Mesenchymal stem cell (in vitro differentiated cells and primary cell): ENCODE data around the gene ADGRV1.

ENCODE experiments used
- DNase-seq: peaks from one replicate; pipeline ENCODE4 v3.0.0-alpha.2; 2013
- H2AFZ ChIP-seq: one replicate; pipeline ENCODE4 v1.6.1; 2013; ENCODE audit warnings: low read depth, mild to moderate bottlenecking, control low read depth, inconsistent platforms, low read length, moderate library complexity
- H2AK5ac ChIP-seq: 2 replicates; pipeline ENCODE4 v1.6.1; 2013; ENCODE audit warnings: low read length, moderate library complexity, mild to moderate bottlenecking, inconsistent platforms; ENCODE audit not compliant: severe bottlenecking
- H2BK120ac ChIP-seq: one replicate; pipeline ENCODE4 v1.6.1; 2013; ENCODE audit warnings: low read depth, mild to moderate bottlenecking, inconsistent platforms, low read length, moderate library complexity
- H2BK12ac ChIP-seq, 2 experiments: one replicate each; pipeline ENCODE4 v1.6.1; 2013; ENCODE audit warnings: inconsistent platforms in 2 of 2, low read length in 2 of 2, mild to moderate bottlenecking in 2 of 2, moderate library complexity in 2 of 2, control low read depth in 1 of 2
- H2BK15ac ChIP-seq: one replicate; pipeline ENCODE4 v1.6.1; 2013; ENCODE audit warnings: mild to moderate bottlenecking, low read depth, inconsistent platforms; ENCODE audit not compliant: poor library complexity, severe bottlenecking
- H2BK5ac ChIP-seq: 2 replicates; pipeline ENCODE4 v1.6.1; 2013; ENCODE audit warnings: low read depth, mild to moderate bottlenecking, low read length, control low read depth, inconsistent platforms; ENCODE audit not compliant: poor library complexity, severe bottlenecking
- H3K14ac ChIP-seq, 2 experiments: one replicate each; pipeline ENCODE4 v1.6.1; 2013; ENCODE audit warnings: inconsistent platforms in 2 of 2, low read length in 2 of 2, control low read depth in 1 of 2, mild to moderate bottlenecking in 1 of 2, moderate library complexity in 1 of 2
- H3K18ac ChIP-seq, 2 experiments: one replicate each; pipeline ENCODE4 v1.6.1; 2013; ENCODE audit warnings: inconsistent platforms in 2 of 2, low read length in 2 of 2, control low read depth in 1 of 2, low read depth in 1 of 2, mild to moderate bottlenecking in 1 of 2
- H3K23ac ChIP-seq, 2 experiments: one replicate each; pipeline ENCODE4 v1.6.1; 2013; ENCODE audit warnings: inconsistent platforms in 2 of 2, low read length in 2 of 2, mild to moderate bottlenecking in 2 of 2, moderate library complexity in 2 of 2, control low read depth in 1 of 2
- H3K27ac ChIP-seq: 2 replicates; pipeline ENCODE4 v1.5.1; 2013; ENCODE audit warnings: mild to moderate bottlenecking, moderate library complexity, low read length, control low read depth, inconsistent platforms; ENCODE audit not compliant: poor library complexity, severe bottlenecking
- H3K27me3 ChIP-seq, 2 experiments: 2 replicates each; pipeline versions ENCODE4 v1.6.1 to v1.7.0; 2013; ENCODE audit warnings: low read length in 2 of 2, mild to moderate bottlenecking in 2 of 2, moderate library complexity in 2 of 2, control low read depth in 1 of 2, inconsistent platforms in 1 of 2; ENCODE audit not compliant: control insufficient read depth in 1 of 2, insufficient read depth in 1 of 2
- H3K36me3 ChIP-seq, 2 experiments: 2 replicates each; pipeline versions ENCODE4 v1.6.1 to v1.7.0; 2013; ENCODE audit warnings: low read length in 2 of 2, control low read depth in 1 of 2, inconsistent platforms in 1 of 2, low read depth in 1 of 2, mild to moderate bottlenecking in 1 of 2; ENCODE audit not compliant: insufficient read depth in 2 of 2, control insufficient read depth in 1 of 2
- H3K4ac ChIP-seq, 2 experiments: one replicate each; pipeline ENCODE4 v1.6.1; 2013; ENCODE audit warnings: inconsistent platforms in 2 of 2, low read length in 2 of 2, mild to moderate bottlenecking in 2 of 2, moderate library complexity in 2 of 2, control low read depth in 1 of 2, low read depth in 1 of 2
- H3K4me1 ChIP-seq: 2 replicates; pipeline ENCODE4 v1.6.1; 2013; ENCODE audit warnings: low read depth, low read length, control low read depth; ENCODE audit not compliant: control insufficient read depth, insufficient read depth
- H3K4me2 ChIP-seq: 2 replicates; pipeline ENCODE4 v1.6.1; 2013; ENCODE audit warnings: low read length, mild to moderate bottlenecking, inconsistent platforms; ENCODE audit not compliant: poor library complexity, severe bottlenecking
- H3K4me3 ChIP-seq, 2 experiments: 2 replicates each; pipeline versions ENCODE4 v1.5.1 to v1.7.0; 2013; ENCODE audit warnings: low read length in 2 of 2, mild to moderate bottlenecking in 2 of 2, control low read depth in 1 of 2, low read depth in 1 of 2; ENCODE audit not compliant: insufficient read depth in 1 of 2
- H3K79me1 ChIP-seq: replicated peaks from 2 replicates; pipeline ENCODE4 v1.6.1; 2013; ENCODE audit warnings: mild to moderate bottlenecking, control low read depth, low read length, inconsistent platforms; ENCODE audit not compliant: poor library complexity, severe bottlenecking
- H3K9ac ChIP-seq: 2 replicates; pipeline ENCODE4 v1.7.0; 2013; ENCODE audit warnings: mild to moderate bottlenecking, low read length, moderate library complexity
- H3K9me3 ChIP-seq: 2 replicates; pipeline ENCODE4 v1.7.0; 2013; ENCODE audit warnings: mild to moderate bottlenecking, low read length; ENCODE audit not compliant: control insufficient read depth
- H4K8ac ChIP-seq: one replicate; pipeline ENCODE4 v1.6.1; 2013; ENCODE audit warnings: inconsistent platforms, mild to moderate bottlenecking, low read length, moderate library complexity
- H4K91ac ChIP-seq: one replicate; pipeline ENCODE4 v1.6.1; 2013; ENCODE audit warnings: mild to moderate bottlenecking, low read length, inconsistent platforms
- WGBS: methylation state at CpG from one replicate; pipeline ENCODE4 v1.1.7; 2013; ENCODE audit warnings: mixed read lengths; 5-methylcytosine and 5-hydroxymethylcytosine counted together

Gene ADGRV1

GRCh38 chr5:90703932-90704331, 145.3 kb downstream of the ADGRV1 start:
- no peak overlapping the region for H2BK120ac ChIP-seq
- no peak overlapping the region for H4K91ac ChIP-seq
- no peak overlapping the region for H3K9ac ChIP-seq
- H3K14ac ChIP-seq = no peak overlapping the region
- no peaks in the 10 kb centered on the region for H3K36me3 ChIP-seq
- no peaks in the 10 kb centered on the region for H3K9me3 ChIP-seq
- no peaks in the 10 kb centered on the region for H3K4me1 ChIP-seq
- H3K79me1 ChIP-seq = no peaks in the 10 kb centered on the region
- no peak overlapping the region for H3K27ac ChIP-seq
- H3K4me2 ChIP-seq = no peak overlapping the region
- H3K18ac ChIP-seq = no peak overlapping the region
- no peak overlapping the region for H2AK5ac ChIP-seq
- H2BK12ac ChIP-seq = no peak overlapping the region
- no peak overlapping the region for H3K23ac ChIP-seq
- H2AFZ ChIP-seq = no peak overlapping the region
- no peaks in the 10 kb centered on the region for H3K27me3 ChIP-seq
- H2BK5ac ChIP-seq = no peak overlapping the region
- no peak for DNase-seq
- no peak overlapping the region for H4K8ac ChIP-seq
- H3K4ac ChIP-seq = no peak overlapping the region
- no peak overlapping the region for H2BK15ac ChIP-seq
- H3K4me3 ChIP-seq = no peak overlapping the region

- Histone ChIP-seq H3K4me2 (no peak overlapping the region), H2BK5ac (no peak overlapping the region), H3K27me3 (no peaks in the 10 kb centered on the region), H4K8ac (no peak overlapping the region), H3K23ac (no peak overlapping the region), H2AFZ (no peak overlapping the region), H2AK5ac (no peak overlapping the region), H3K36me3 (no peaks in the 10 kb centered on the region), H3K18ac (no peak overlapping the region), H2BK12ac (no peak overlapping the region), H2BK15ac (no peak overlapping the region), H3K14ac (no peak overlapping the region), H4K91ac (no peak overlapping the region), H3K4me1 (no peaks in the 10 kb centered on the region), H3K4me3 (no peak overlapping the region), H3K27ac (no peak overlapping the region), H3K4ac (no peak overlapping the region), H3K79me1 (no peaks in the 10 kb centered on the region), H2BK120ac (no peak overlapping the region), H3K9me3 (no peaks in the 10 kb centered on the region), H3K9ac (no peak overlapping the region)
- WGBS = no CpG with 5 or more reads among the region's 1 CpG
- no peak for DNase-seq
These were observed 149.1 kb downstream of the ADGRV1 start for GRCh38 chr5:90707698-90708097.

- H2AK5ac ChIP-seq = no peak overlapping the region
- no peak overlapping the region for H3K14ac ChIP-seq
- H4K91ac ChIP-seq = no peak overlapping the region
- no peak overlapping the region for H3K23ac ChIP-seq
- no peaks in the 10 kb centered on the region for H3K9me3 ChIP-seq
- H3K27ac ChIP-seq = peak overlapping the region; percentile 64
- H3K4me3 ChIP-seq = no peak overlapping the region
- no peak overlapping the region for H4K8ac ChIP-seq
- H3K79me1 ChIP-seq = no peaks in the 10 kb centered on the region
- DNase-seq = peak; percentile 54
- no peak overlapping the region for H2BK15ac ChIP-seq
- no peak overlapping the region for H3K4me2 ChIP-seq
- H2AFZ ChIP-seq = no peak overlapping the region
- no peak overlapping the region for H3K4ac ChIP-seq
- H2BK12ac ChIP-seq = no peak overlapping the region
- H3K18ac ChIP-seq = no peak overlapping the region
- no peak overlapping the region for H2BK120ac ChIP-seq
- no peaks in the 10 kb centered on the region for H3K27me3 ChIP-seq
- no peak overlapping the region for H2BK5ac ChIP-seq
- no peaks in the 10 kb centered on the region for H3K36me3 ChIP-seq
- no peaks in the 10 kb centered on the region for H3K4me1 ChIP-seq
- 71% methylated on average over 1 of the region's 1 CpG for WGBS
- H3K9ac ChIP-seq = no peak overlapping the region
These were observed 150.9 kb downstream of the ADGRV1 start for GRCh38 chr5:90709323-90710155.

- H2BK12ac ChIP-seq = no peak overlapping the region
- no peak overlapping the region for H2BK120ac ChIP-seq
- H3K27me3 ChIP-seq = no peaks in the 10 kb centered on the region
- H3K14ac ChIP-seq = no peak overlapping the region
- H3K23ac ChIP-seq = no peak overlapping the region
- H4K8ac ChIP-seq = no peak overlapping the region
- no peak overlapping the region for H3K4me3 ChIP-seq
- H2BK5ac ChIP-seq = no peak overlapping the region
- H3K36me3 ChIP-seq = no peaks in the 10 kb centered on the region
- H3K4me2 ChIP-seq = no peak overlapping the region
- no peak for DNase-seq
- H2AFZ ChIP-seq = no peak overlapping the region
- no peak overlapping the region for H3K27ac ChIP-seq
- no peak overlapping the region for H3K4ac ChIP-seq
- H3K9me3 ChIP-seq = no peaks in the 10 kb centered on the region
- H3K9ac ChIP-seq = no peak overlapping the region
- H3K79me1 ChIP-seq = no peaks in the 10 kb centered on the region
- H4K91ac ChIP-seq = no peak overlapping the region
- H3K18ac ChIP-seq = no peak overlapping the region
- H2AK5ac ChIP-seq = no peak overlapping the region
- no peak overlapping the region for H2BK15ac ChIP-seq
- H3K4me1 ChIP-seq = no peaks in the 10 kb centered on the region
These were observed 159.8 kb downstream of the ADGRV1 start for GRCh38 chr5:90718387-90718786.
